HG03097 (cell line): ENCODE results near the gene RMND1.
"Not testable (repeated sequence)": the region's sequence is repeated elsewhere in the genome, so short reads cannot be mapped to it uniquely, and the experiment has no call there.

Source experiments
- ATAC-seq: cut with Tn5 transposase; IDR thresholded peaks from one replicate; pipeline ENCODE4 v1.9.1; 2021; ENCODE audit not compliant: unreplicated experiment, low FRiP score

The RMND1 gene

DNA sequence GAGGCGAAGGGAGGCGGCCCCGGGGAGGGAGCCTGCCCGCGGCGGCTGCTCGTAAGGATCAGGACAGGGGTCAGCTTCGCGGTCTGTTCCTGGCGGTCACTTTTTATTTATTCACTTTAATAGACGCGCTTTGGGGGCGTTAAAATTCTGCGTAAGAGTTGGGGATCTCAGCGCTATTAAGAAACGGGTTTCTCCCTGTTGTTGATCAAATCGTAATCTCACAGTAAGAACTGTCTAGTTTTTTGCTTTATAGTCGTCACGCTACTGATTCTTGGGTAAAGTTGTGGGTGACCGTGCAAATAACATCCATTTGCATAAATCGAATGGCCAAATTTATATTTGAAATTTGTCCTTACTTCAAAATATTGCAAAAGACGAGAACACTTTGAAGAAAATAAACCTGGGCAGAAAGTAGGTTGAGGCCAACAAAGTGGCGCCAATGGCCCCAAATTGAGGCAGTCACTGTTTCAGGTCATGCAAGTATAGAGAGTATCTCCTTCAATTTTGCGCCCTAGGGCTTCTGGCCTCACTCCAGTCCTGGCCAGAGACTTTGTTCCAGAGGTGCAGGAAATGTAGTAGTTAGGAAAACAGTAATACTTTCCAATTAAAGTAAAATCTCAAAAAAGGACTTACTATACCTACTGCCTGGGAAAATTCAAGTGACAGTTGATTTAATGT, 963 bp upstream of the RMND1 start:
- no peak for ATAC-seq

DNA sequence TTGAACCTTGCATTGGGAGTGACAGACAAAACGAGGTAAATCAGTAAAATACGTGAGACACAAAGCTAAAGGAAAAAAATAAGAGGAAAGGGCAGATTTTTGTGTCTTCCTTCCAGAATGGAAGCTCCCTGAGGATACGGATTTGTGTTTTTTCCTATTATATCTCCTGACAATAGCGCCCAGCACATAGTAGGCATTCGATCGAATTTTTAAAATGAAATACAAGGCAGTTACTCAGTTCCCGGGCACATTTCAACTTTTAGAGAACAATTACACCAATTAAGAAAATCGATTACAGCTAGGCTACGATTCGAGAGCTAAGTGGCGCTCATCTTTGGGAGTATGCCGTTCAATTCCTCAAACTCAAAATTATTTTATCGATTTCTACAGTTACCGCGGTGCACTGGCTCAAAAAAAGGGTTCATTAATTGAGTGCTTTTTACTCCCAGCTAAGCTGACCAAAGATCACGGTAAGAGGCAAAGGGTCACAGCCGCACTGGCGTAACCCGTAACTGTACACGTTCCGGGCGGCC, 443 bp downstream of the RMND1 start:
- ATAC-seq = no peak

DNA sequence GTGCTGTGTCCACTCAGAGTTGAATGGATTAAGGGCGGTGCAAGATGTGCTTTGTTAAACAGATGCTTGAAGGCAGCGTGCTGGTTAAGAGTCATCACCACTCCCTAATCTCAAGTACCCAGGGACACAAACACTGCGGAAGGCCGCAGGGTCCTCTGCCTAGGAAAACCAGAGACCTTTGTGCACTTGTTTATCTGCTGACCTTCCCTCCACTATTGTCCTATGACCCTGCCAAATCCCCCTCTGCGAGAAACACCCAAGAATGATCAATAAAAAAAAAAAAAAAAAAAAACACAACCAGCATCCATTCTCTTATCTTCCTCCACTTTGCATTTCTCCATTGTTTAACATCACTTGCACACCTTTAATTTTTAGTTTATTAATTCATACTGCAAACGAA, 998 bp downstream of the RMND1 start:
- not testable (repeated sequence) for ATAC-seq

GRCh38 chr6:151448623-151449022, 3.3 kb downstream of the RMND1 start:
- no peak for ATAC-seq

DNA sequence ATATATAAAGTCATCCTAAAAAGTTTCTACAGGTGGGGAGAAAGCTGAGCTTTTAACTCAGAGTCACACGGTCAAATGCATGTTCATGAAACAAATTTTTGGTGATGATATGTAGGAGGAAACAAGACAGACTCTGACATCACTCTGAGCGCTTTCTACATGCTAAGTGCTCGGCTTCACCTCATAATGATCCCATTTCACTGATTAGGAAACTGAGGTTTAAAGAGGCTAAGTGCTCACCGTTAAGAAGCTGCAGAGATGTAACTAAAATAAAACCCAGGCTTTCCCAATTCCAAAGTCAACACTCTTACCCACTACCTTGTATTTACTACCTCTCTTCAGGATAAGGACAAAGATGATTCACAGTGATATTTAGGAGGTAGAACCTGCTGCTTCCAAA, 4.7 kb downstream of the RMND1 start:
- no peak for ATAC-seq

DNA sequence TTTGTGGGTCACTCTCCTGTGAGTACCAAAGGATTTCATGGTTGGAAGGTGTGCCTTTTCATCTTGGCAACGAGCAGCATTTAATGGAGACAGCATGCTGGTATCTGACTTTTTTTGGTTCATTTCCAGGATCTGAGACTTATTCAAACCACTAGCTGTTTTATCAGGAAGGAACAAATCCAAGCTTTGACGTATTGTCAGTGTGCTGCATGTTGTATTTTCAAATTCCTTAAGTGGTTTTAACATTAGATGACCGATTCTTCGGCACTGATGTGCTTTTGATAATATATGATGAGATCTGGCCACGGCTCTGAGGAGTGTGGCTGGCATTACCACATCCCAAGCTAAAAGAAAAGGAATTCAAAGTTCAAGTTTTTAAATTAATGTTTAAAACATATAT, 6.4 kb downstream of the RMND1 start:
- no peak for ATAC-seq

GRCh38 chr6:151443911-151444621, 7.9 kb downstream of the RMND1 start:
- ATAC-seq = no peak

DNA sequence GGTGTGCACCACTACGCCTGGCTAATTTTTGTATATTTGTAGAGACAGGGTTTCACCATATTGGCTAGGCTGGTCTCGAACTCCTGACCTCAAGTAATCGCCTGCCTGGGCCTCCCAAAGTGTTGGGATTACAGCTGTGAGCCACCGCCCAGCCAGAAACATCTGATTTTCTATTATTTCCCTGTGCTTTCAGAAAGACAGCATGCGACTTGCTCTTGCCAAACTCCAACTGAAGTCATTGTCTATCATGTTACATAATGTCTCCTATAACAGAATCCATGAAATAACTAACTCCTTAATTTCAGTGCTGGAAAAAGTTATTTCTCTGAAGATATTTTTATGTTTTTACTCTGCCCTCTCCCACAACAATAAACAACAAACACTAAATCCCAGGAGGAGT, 8.5 kb downstream of the RMND1 start:
- ATAC-seq = no peak

GRCh38 chr6:151442371-151442770, 9.6 kb downstream of the RMND1 start:
- ATAC-seq = no peak

GRCh38 chr6:151441390-151442166, 10.3 kb downstream of the RMND1 start:
- no peak for ATAC-seq

- no peak for ATAC-seq
These were observed 11.0 kb downstream of the RMND1 start for GRCh38 chr6:151440930-151441329.

DNA sequence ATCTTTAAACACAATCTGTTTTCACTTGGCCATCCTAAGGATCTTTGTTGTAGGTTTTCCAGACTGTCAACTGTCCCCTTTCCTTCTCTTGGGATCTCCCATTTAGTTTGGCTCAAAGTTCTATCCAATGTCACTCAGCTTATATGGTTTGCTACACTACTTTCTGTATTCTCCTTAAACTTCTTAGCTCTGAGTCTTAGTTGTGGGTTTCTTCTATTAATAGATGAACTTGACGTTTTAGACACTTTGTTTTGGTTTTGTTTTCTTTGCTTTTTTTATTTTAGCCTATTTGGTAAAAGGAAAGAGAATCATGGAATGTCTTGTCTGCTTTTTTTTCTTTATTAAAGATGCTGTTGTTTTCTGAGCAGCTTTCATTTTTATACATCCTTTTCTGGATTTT, 11.4 kb downstream of the RMND1 start:
- ATAC-seq = no peak

DNA sequence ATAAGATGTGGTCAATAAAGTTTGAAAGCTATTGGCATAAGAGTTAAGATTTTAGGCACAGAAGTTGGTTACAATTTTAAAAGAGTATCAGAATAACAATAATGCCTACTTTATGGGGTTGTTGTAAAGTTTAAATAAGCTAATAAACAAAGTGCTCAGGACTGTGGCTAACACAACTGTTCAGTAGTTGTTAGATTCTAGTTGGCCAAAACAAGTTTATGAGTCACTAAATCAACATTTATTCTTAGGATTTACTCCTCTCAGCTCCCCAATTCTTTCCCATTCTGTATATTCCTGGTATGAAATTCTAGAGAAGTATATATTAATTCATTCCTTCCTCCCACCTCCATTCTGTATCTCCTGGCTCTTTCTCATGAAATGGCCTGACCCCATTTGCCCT, 14.5 kb downstream of the RMND1 start:
- no peak for ATAC-seq

DNA sequence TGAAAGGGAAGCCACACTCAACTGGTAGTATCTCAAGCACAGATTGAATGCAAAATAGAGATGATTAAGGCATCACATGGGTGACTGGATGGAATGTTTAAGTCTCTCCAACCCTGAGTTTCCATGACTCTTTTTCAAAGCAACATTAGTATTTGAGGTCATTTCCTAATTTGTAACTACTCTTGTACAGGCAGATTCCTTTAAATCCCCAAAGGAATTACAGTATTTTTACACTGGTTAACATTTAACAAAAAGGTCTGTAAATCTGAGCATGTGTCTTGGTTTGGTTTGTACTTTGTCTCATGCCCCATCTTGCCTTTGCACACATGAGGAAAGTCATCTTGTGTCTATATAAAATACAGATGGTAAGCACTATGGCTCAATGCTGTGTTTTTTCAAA, 15.1 kb downstream of the RMND1 start:
- ATAC-seq = no peak

- ATAC-seq = no peak
These were observed 15.6 kb downstream of the RMND1 start for GRCh38 chr6:151436300-151436699.

- no peak for ATAC-seq
These were observed 17.6 kb downstream of the RMND1 start for GRCh38 chr6:151434369-151434768.

DNA sequence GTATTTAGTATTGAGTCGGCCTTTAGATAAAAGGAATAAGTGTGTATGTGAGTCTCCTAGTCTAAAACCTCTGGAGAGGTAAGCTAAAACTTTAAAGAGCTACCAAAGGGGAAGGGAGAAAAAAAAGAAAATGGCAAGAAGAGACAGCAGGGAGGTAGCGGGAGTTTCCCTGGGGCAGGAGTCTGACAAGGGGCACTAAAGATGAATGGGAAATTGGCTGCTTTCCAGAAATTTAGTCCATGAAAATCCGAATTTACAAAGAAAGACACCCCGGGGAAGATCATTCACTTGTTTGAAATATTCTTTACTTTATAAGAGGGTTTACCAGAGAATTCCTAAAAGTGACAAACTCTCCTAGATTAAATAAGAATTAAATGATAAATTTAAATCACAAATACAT, 19.3 kb downstream of the RMND1 start:
- ATAC-seq = no peak

GRCh38 chr6:151431337-151431736, 20.6 kb downstream of the RMND1 start:
- no peak for ATAC-seq

DNA sequence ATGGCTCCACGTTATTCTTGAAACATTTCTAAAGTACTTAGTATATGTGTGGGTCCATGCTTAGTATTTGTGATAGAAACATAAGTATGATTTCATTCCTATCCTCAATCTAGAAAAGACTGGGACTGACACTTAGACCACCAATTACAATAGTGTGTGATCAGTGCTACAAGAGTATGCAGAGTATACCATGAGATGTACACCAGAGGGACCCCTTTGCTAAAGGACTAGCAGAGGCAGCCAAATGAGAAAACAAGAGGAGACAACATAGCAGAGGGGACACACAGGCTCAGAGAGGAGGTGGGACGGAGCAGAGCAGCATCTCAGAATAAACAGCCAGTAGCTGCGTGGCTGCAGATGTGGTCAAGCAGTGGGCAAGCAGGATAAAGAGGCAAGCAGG, 21.0 kb downstream of the RMND1 start:
- no peak for ATAC-seq

- no peak for ATAC-seq
These were observed 23.7 kb downstream of the RMND1 start for GRCh38 chr6:151428093-151428735.

DNA sequence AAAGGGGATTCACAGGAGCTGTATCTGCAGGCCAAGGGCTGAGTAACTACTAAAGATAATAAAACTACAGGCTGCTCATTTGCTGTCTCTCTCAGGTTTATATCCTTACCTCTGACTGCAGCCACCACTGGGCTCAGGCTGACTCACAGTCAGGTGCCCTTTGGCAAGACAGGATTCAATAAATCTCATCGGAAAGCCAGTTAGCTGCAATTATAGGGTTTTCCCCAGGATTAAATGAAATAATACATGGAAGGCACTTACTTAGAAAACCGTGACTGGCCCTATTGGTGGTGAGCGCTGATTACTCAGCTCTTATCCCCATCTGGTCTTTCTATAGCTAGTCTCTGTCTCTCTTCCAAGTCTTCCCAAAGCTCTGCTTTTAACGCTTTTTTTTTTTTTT, 26.4 kb downstream of the RMND1 start:
- ATAC-seq = no peak
